Adrenal gland (tissue), 19 donors: Measurements from ENCODE around the gene LRRC56. TPM values are rescaled to one million over a fixed set of nuclear protein-coding genes. Genes with fewer than 3 reads are reported as not detected.

ENCODE experiments used
- DNase-seq, 7 donors: peaks; one replicate each; pipeline ENCODE4 v3.0.0-alpha.2; 2019 to 2020
- H3K27ac ChIP-seq, 5 donors: fragments of 200-600 bp; sonication (generic) in 4 of 5; 1 replicate in 3 of 5; 2 replicates in 2 of 5; pipeline versions ENCODE4 v1.5.1 to v1.8.0; 2016 to 2020; ENCODE audit warnings: mild to moderate bottlenecking in 1 of 5
- H3K27me3 ChIP-seq: fragments of 200-600 bp; 2 replicates; pipeline ENCODE4 v1.8.0; 2021
- H3K36me3 ChIP-seq, 2 donors: fragments of 200-600 bp; replicated peaks in 1 of 2; 1 replicate in 1 of 2; 2 replicates in 1 of 2; pipeline versions ENCODE4 v1.5.1 to v1.8.0; 2018 to 2022
- H3K4me1 ChIP-seq, 2 donors: fragments of 200-600 bp; replicated peaks in 1 of 2; 1 replicate in 1 of 2; 2 replicates in 1 of 2; pipeline versions ENCODE4 v1.5.1 to v1.8.0; 2018 to 2021
- H3K4me3 ChIP-seq, 4 donors: fragments of 200-600 bp; sonication (generic) in 3 of 4; one replicate each; pipeline ENCODE4 v1.5.1; 2016 to 2018
- H3K9me3 ChIP-seq, 3 donors: fragments of 200-600 bp; sonication (generic) in 1 of 3; replicated peaks in 1 of 3; 1 replicate in 2 of 3; 2 replicates in 1 of 3; pipeline versions ENCODE4 v1.5.1 to v1.8.0; 2016 to 2021
- CTCF ChIP-seq, 6 experiments: fragments of 450-650 bp in 4 of 6; fragments of 200-600 bp in 2 of 6; sonication (generic) in 1 of 6; IDR thresholded peaks; 1 replicate in 5 of 6; 2 replicates in 1 of 6; pipeline versions ENCODE4 v1.5.1 to v1.8.0; 2016 to 2021; ENCODE audit warnings: antibody characterized with exemption in 6 of 6, mild to moderate bottlenecking in 2 of 6, moderate library complexity in 1 of 6
- POLR2A ChIP-seq, 2 donors: fragments of 450-650 bp; IDR thresholded peaks; one replicate each; pipeline ENCODE4 v1.6.1; 2017; ENCODE audit warnings: antibody characterized with exemption in 2 of 2, mild to moderate bottlenecking in 2 of 2, moderate library complexity in 1 of 2
- WGBS, 4 donors: extraction: QIAGEN DNeasy Blood & Tissue Kit in 2 of 4; methylation state at CpG; one replicate each; pipeline versions ENCODE4 v1.1.5 to v1.1.7; 2013 to 2017; 5-methylcytosine and 5-hydroxymethylcytosine counted together
- intact Hi-C, 2 donors: fragments of 100-400 bp; cut with DNase I; formaldehyde crosslinking; loops; one replicate each; pipeline versions ENCODE4 v1.14.1 to v1.15.0; 2022 to 2023
- long read RNA-seq, 10 donors: library from polyadenylated mRNA in 3 of 10; unstranded in 2 of 10; stranded (forward) in 1 of 10; transcript quantifications; one replicate each; pipeline ENCODE4 v2.0.0 and lab custom pipeline, GENCODE V29; 2021 to 2026
- polyA plus RNA-seq, 3 donors: library from polyadenylated mRNA; stranded (reverse); fragments of 200-250 nt in 2 of 3; fragments of 350-450 nt in 1 of 3; fragmentation: Illumina TruSeq in 1 of 3; extraction: RNeasy Lipid Tissue Mini Kit (QIAGEN cat#74804) in 1 of 3; gene quantifications; one replicate each; pipeline ENCODE4 v1.2.3, GENCODE V29; 2013 to 2014
- total RNA-seq, 9 donors: library from RNA; depleted of rRNA in 4 of 9; stranded (reverse); fragments of >200 nt in 4 of 9; fragments of 120-200 nt in 1 of 9; fragmentation: NEBNext Ultra II Directional in 1 of 9; extraction: Animal tissue kit (Norgen Biotek cat#: 25700) in 1 of 9; gene quantifications; one replicate each; pipeline versions ENCODE4 v1.1.0 to v1.2.4, GENCODE V29; 2013 to 2023
- donor health status: healthy with polysubstance abuse.
- donor health status: Bipolar disorder and iron deficiency.
- donor health status: DM: yes; HTN: yes; CAD: no.
- donor health status: DM: no; HTN: no; CAD: no.
- donor health status: DM: no; HTN: no; CAD: no.
- donor health status: DM: yes; HTN: yes; CAD: no.

Gene LRRC56, protein sequence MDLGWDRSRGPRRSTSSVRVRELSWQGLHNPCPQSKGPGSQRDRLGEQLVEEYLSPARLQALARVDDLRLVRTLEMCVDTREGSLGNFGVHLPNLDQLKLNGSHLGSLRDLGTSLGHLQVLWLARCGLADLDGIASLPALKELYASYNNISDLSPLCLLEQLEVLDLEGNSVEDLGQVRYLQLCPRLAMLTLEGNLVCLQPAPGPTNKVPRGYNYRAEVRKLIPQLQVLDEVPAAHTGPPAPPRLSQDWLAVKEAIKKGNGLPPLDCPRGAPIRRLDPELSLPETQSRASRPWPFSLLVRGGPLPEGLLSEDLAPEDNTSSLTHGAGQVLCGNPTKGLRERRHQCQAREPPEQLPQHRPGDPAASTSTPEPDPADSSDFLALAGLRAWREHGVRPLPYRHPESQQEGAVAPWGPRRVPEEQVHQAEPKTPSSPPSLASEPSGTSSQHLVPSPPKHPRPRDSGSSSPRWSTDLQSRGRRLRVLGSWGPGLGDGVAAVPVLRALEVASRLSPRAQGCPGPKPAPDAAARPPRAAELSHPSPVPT
- total RNA-seq (1 to 10 TPM in 2 of 9 donors, under 1 TPM in 6, not detected in 1; 0.32 to 1.7 (median 0.82) TPM), polyA plus RNA-seq (1 to 10 TPM in 2 of 3 donors, not detected in 1; 1.7 to 4.3 TPM)
- long read RNA-seq, donor 1, result 0 reads
- long read RNA-seq, donor 2, result 0 reads
- long read RNA-seq, donor 3, result 0 reads
- long read RNA-seq, donor 4, result 0 reads
- long read RNA-seq, donor 5, partial matches to known transcripts, result 0 of 2 reads
- long read RNA-seq, donor 5, other reads (novel, unspliced or antisense), result 2 of 2 reads
- long read RNA-seq, donor 6, result 0 reads
- long read RNA-seq, donor 7, result 0 reads
- long read RNA-seq, donor 8, result 0 reads
- long read RNA-seq, donor 9, result 0 reads
- long read RNA-seq, donor 10, result 0 reads

- no peaks in the 10 kb centered on the region for H3K9me3 ChIP-seq
- peak; percentile 65 to 90 (median 77) for DNase-seq
- TF ChIP-seq CTCF (IDR thresholded peaks at IDR 0.05) (no peak), POLR2A (IDR thresholded peaks at IDR 0.05) (peak in 1 of 2 donors; percentile 15)
- peaks cover 0 to 17% of the 10 kb centered on the region in 2 donors for H3K36me3 ChIP-seq
- H3K4me3 ChIP-seq, result peak within 1 kb of the TSS in 1 of 4 donors; percentile 55
- H3K4me1 ChIP-seq, result peaks cover 14 to 26% of the 10 kb centered on the region in 2 donors
- WGBS, 4 donors, result 3 to 10% (median 5%) methylated on average over 4 to 93 of the region's 93 CpGs
- no peaks in the 10 kb centered on the region for H3K27me3 ChIP-seq
- no peak within 1 kb of the TSS for H3K27ac ChIP-seq
- intact Hi-C loops, result no loop called here
Measured at GRCh38 chr11:536841-537621, at the start of gene LRRC56. TSS of gene LRRC56 (plus strand) at chr11:537527. CDS start at chr11:540685, 3,158 bp downstream.

DNA sequence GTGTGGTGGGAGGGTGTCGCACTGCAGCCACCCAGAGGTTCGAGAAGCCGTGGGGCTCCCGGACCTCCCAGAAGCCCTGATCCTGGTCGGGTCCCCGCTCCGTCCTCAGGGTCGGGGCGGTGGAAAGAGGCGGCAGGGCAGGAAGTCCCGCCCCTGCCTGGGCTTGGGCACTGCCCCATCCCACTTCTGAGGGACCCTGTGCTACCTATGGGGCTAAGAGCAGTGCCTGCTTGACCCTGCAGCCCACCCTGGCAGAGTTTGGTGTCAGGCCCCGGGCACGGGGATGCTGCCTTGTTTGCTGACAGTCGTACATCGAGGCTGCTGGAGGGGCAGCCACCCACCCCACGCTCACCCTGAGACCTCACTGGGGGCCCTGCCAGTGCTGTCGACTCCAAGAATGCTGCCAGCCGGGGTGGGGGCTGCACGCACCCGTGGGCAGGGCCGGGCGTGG lies 49.7 kb upstream of the LRRC56 start:
- Histone ChIP-seq H3K27me3 (no peaks in the 10 kb centered on the region), H3K9me3 (no peaks in the 10 kb centered on the region), H3K4me3 (no peak overlapping the region), H3K4me1 (no peaks in the 10 kb centered on the region), H3K27ac (no peak overlapping the region), H3K36me3 (peaks cover 0 to 10% of the 10 kb centered on the region in 2 donors)
- 88 to 100% (median 95%) methylated on average over 3 to 22 of the region's 22 CpGs for WGBS, 4 donors
- intact Hi-C loops, result no loop called here
- no peak for DNase-seq
- no peak for TF ChIP-seq CTCF (IDR thresholded peaks at IDR 0.05)
- no peak for TF ChIP-seq POLR2A (IDR thresholded peaks at IDR 0.05)

DNA sequence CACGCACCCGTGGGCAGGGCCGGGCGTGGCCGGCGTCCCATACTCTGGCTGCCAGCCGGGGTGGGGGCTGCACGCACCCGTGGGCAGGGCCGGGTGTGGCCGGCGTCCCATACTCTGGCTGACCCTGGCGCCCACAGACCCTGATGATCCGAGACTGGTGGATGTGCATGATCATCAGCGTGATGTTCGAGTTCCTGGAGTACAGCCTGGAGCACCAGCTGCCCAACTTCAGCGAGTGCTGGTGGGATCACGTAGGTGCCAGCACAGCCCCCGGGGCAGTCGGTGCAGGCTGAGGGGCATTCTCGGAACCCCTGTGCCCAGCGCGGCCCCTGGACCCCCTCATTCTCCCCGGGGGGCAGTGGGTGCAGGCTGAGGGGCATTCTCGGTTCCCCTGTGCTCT lies 49.3 kb upstream of the LRRC56 start:
- no peaks in the 10 kb centered on the region for H3K9me3 ChIP-seq
- H3K27me3 ChIP-seq, result no peaks in the 10 kb centered on the region
- no peak overlapping the region for H3K27ac ChIP-seq
- DNase-seq, result no peak
- 87 to 96% (median 90%) methylated on average over 7 to 25 of the region's 25 CpGs; no CpG with 5 or more reads in 1 of the 4 donors for WGBS, 4 donors
- intact Hi-C loops, result no loop called here
- no peak for TF ChIP-seq CTCF (IDR thresholded peaks at IDR 0.05)
- no peak for TF ChIP-seq POLR2A (IDR thresholded peaks at IDR 0.05)
- H3K4me1 ChIP-seq, result no peaks in the 10 kb centered on the region
- H3K36me3 ChIP-seq, result peaks cover 0 to 12% of the 10 kb centered on the region in 2 donors
- no peak overlapping the region for H3K4me3 ChIP-seq
